H1 (cell line): ENCODE measurements around the gene SND1. TPM values are rescaled to one million over a fixed set of nuclear protein-coding genes. Genes with fewer than 3 reads are reported as not detected.

Experiments
- CTCF ChIA-PET: fragments of 300-600 bp; sonication (Branson Sonifier 250); formaldehyde crosslinking; loops from one replicate; lab custom pipeline; 2021; ENCODE audit not compliant: partially characterized antibody; lab: Charles Lee
- POLR2A ChIA-PET: fragments of 300-600 bp; sonication (Branson Sonifier 250); formaldehyde crosslinking; loops from one replicate; lab custom pipeline; 2021; ENCODE audit warnings: inconsistent platforms; ENCODE audit not compliant: partially characterized antibody; lab: Charles Lee
- DNase-seq, 2 experiments: peaks; one replicate each; pipeline versions ENCODE4 v3.0.0 to v3.0.0-alpha.2; 2010 to 2022; ENCODE audit warnings: low spot score in 2 of 2, low read depth in 1 of 2, mixed read lengths in 1 of 2
- FAIRE-seq: peaks from 2 replicates; lab custom pipeline; 2011; peaks lifted over from hg19 to GRCh38; lab: Jason Lieb, UNC
- H2AFZ ChIP-seq: 2 replicates; pipeline ENCODE4 v1.8.1; 2012; ENCODE audit warnings: low read length, inconsistent platforms
- H2AK5ac ChIP-seq: 2 replicates; pipeline ENCODE4 v1.6.1; 2013; ENCODE audit warnings: low read depth, low read length
- H2BK120ac ChIP-seq: replicated peaks from 2 replicates; pipeline ENCODE3; 2013; ENCODE audit warnings: low read depth, low read length, inconsistent platforms
- H2BK12ac ChIP-seq: 2 replicates; pipeline ENCODE4 v1.6.1; 2013; ENCODE audit warnings: low read depth, low read length
- H2BK15ac ChIP-seq: 2 replicates; pipeline ENCODE4 v1.6.1; 2013; ENCODE audit warnings: low read length
- H2BK20ac ChIP-seq: 2 replicates; pipeline ENCODE4 v1.6.1; 2013; ENCODE audit warnings: low read length
- H2BK5ac ChIP-seq: 2 replicates; pipeline ENCODE4 v1.6.1; 2013; ENCODE audit warnings: low read depth, low read length
- H3K14ac ChIP-seq: 2 replicates; pipeline ENCODE4 v1.6.1; 2013; ENCODE audit warnings: inconsistent platforms; ENCODE audit not compliant: insufficient read length
- H3K18ac ChIP-seq: 2 replicates; pipeline ENCODE4 v1.6.1; 2013; ENCODE audit warnings: low read length; ENCODE audit errors: extremely low read depth
- H3K23ac ChIP-seq: 2 replicates; pipeline ENCODE4 v1.6.1; 2013; ENCODE audit warnings: inconsistent platforms; ENCODE audit not compliant: insufficient read length
- H3K23me2 ChIP-seq: 2 replicates; pipeline ENCODE4 v1.6.1; 2013; ENCODE audit warnings: low read depth, low read length
- H3K27ac ChIP-seq: 2 replicates; pipeline ENCODE4 v1.6.1; 2011; ENCODE audit warnings: low read depth, low read length, inconsistent platforms
- H3K27me3 ChIP-seq, 4 experiments: replicated peaks in 1 of 4; 1 replicate in 1 of 4; 2 replicates in 3 of 4; pipeline versions ENCODE4 v1.6.1 to v1.8.1; 2011 to 2013; ENCODE audit warnings: low read length in 3 of 4, mild to moderate bottlenecking in 3 of 4, inconsistent platforms in 2 of 4, mixed read lengths in 2 of 4, moderate library complexity in 1 of 4; ENCODE audit not compliant: control insufficient read depth in 3 of 4, insufficient read depth in 3 of 4; ENCODE audit errors: extremely low read depth in 1 of 4
- H3K36me3 ChIP-seq, 4 experiments: 2 replicates each; pipeline versions ENCODE4 v1.6.1 to v1.8.1; 2011 to 2013; ENCODE audit warnings: mild to moderate bottlenecking in 4 of 4, low read length in 3 of 4, moderate library complexity in 2 of 4, control low read depth in 1 of 4, inconsistent platforms in 1 of 4; ENCODE audit not compliant: insufficient read depth in 4 of 4, control insufficient read depth in 2 of 4
- H3K4ac ChIP-seq: replicated peaks from 2 replicates; pipeline ENCODE3; 2013; ENCODE audit warnings: low read length, low read depth, mixed read lengths, inconsistent platforms; ENCODE audit not compliant: insufficient read length
- H3K4me1 ChIP-seq, 4 experiments: replicated peaks in 1 of 4; 1 replicate in 1 of 4; 2 replicates in 3 of 4; pipeline versions ENCODE4 v1.6.1 to v1.8.1; 2011 to 2013; ENCODE audit warnings: low read length in 3 of 4, inconsistent platforms in 2 of 4, mixed read lengths in 1 of 4; ENCODE audit not compliant: insufficient read depth in 4 of 4, control insufficient read depth in 3 of 4
- H3K4me2 ChIP-seq, 2 experiments: 2 replicates each; pipeline versions ENCODE4 v1.6.1 to v1.8.1; 2011 to 2013; ENCODE audit warnings: low read depth in 2 of 2, low read length in 2 of 2, control low read depth in 1 of 2, inconsistent platforms in 1 of 2, mild to moderate bottlenecking in 1 of 2; ENCODE audit not compliant: insufficient read depth in 1 of 2
- H3K4me3 ChIP-seq, 4 experiments: fragments of 200-600, 300-600 bp in 1 of 4; sonication (generic), shearing (Covaris generic), sonication (Bioruptor Twin) in 1 of 4; 2 replicates each; pipeline versions ENCODE4 v1.5.1 to v1.8.1; 2011 to 2016; ENCODE audit warnings: low read length in 4 of 4, low read depth in 3 of 4, control low read depth in 2 of 4, inconsistent platforms in 2 of 4, mild to moderate bottlenecking in 2 of 4, mixed read lengths in 1 of 4, moderate library complexity in 1 of 4; ENCODE audit not compliant: insufficient read depth in 2 of 4; ENCODE audit errors: extremely low read depth in 1 of 4
- H3K56ac ChIP-seq: replicated peaks from 2 replicates; pipeline ENCODE3; 2013; ENCODE audit warnings: low read depth, mild to moderate bottlenecking, mixed read lengths, low read length, inconsistent platforms; ENCODE audit not compliant: insufficient read length
- H3K79me1 ChIP-seq: 2 replicates; pipeline ENCODE4 v1.6.1; 2013; ENCODE audit warnings: low read depth, low read length, control low read depth
- H3K79me2 ChIP-seq, 2 experiments: 2 replicates each; pipeline versions ENCODE4 v1.6.1 to v1.8.1; 2012 to 2013; ENCODE audit warnings: low read length in 2 of 2, mild to moderate bottlenecking in 2 of 2, inconsistent platforms in 1 of 2; ENCODE audit not compliant: insufficient read depth in 2 of 2, control insufficient read depth in 1 of 2
- H3K9ac ChIP-seq, 4 experiments: replicated peaks in 1 of 4; 1 replicate in 1 of 4; 2 replicates in 3 of 4; pipeline versions ENCODE4 v1.6.1 to v1.8.1; 2011 to 2013; ENCODE audit warnings: low read depth in 3 of 4, low read length in 3 of 4, control low read depth in 2 of 4, mild to moderate bottlenecking in 2 of 4, moderate library complexity in 2 of 4, inconsistent platforms in 1 of 4; ENCODE audit errors: extremely low read depth in 1 of 4
- H3K9me3 ChIP-seq, 2 experiments: 2 replicates each; pipeline versions ENCODE4 v1.6.1 to v1.8.1; 2012 to 2013; ENCODE audit warnings: mild to moderate bottlenecking in 2 of 2, moderate library complexity in 2 of 2, control low read depth in 1 of 2, inconsistent platforms in 1 of 2, low read depth in 1 of 2, low read length in 1 of 2, mixed read lengths in 1 of 2; ENCODE audit not compliant: insufficient read depth in 2 of 2
- H4K20me1 ChIP-seq, 2 experiments: replicated peaks in 1 of 2; 2 replicates each; pipeline versions ENCODE3 to v1.8.1; 2011 to 2013; ENCODE audit warnings: inconsistent platforms in 2 of 2, low read length in 2 of 2, mild to moderate bottlenecking in 1 of 2; ENCODE audit not compliant: insufficient read depth in 2 of 2, control insufficient read depth in 1 of 2
- H4K5ac ChIP-seq: 2 replicates; pipeline ENCODE4 v1.6.1; 2013; ENCODE audit warnings: low read length, low read depth, mixed read lengths, inconsistent platforms; ENCODE audit not compliant: insufficient read length
- H4K8ac ChIP-seq: 2 replicates; pipeline ENCODE4 v1.8.0; 2013; ENCODE audit warnings: mild to moderate bottlenecking, moderate library complexity, low read length, inconsistent platforms; ENCODE audit not compliant: insufficient read depth; ENCODE audit errors: extremely low read depth
- H4K91ac ChIP-seq: replicated peaks from 2 replicates; pipeline ENCODE3; 2013; ENCODE audit warnings: low read length, mixed read lengths, inconsistent platforms; ENCODE audit not compliant: insufficient read length
- ATF2 ChIP-seq: IDR thresholded peaks from 2 replicates; pipeline ENCODE4 v1.6.1; 2012; ENCODE audit warnings: low read length, inconsistent platforms
- CEBPB ChIP-seq: IDR thresholded peaks from 2 replicates; pipeline ENCODE4 v1.6.1; 2012; ENCODE audit warnings: low read depth, low read length
- CTBP2 ChIP-seq: IDR thresholded peaks from 2 replicates; pipeline ENCODE4 v1.7.0; 2011; ENCODE audit warnings: borderline replicate concordance, mild to moderate bottlenecking, moderate library complexity, mixed read lengths, low read length; ENCODE audit not compliant: insufficient read depth, insufficient read length
- HDAC6 ChIP-seq: IDR thresholded peaks from one replicate; pipeline ENCODE4 v1.7.1; 2012; ENCODE audit warnings: low read depth, mild to moderate bottlenecking, inconsistent platforms, low read length, moderate library complexity
- SUZ12 ChIP-seq: fragments of 200-600 bp; sonication (generic); IDR thresholded peaks from 2 replicates; pipeline ENCODE4 v1.6.1; 2012; ENCODE audit warnings: mild to moderate bottlenecking, inconsistent platforms, low read length, moderate library complexity, mixed read lengths
- TBP ChIP-seq: IDR thresholded peaks from 2 replicates; pipeline ENCODE4 v1.6.1; 2011; ENCODE audit warnings: low read depth, low read length, improper control_type of control experiment
- WGBS, 2 experiments: shearing (Covaris generic) in 1 of 2; methylation state at CpG; one replicate each; pipeline versions ENCODE4 v1.1.6 to v1.1.7; 2013 to 2015; ENCODE audit warnings: low lambda C conversion rate in 2 of 2, mixed read lengths in 2 of 2, inconsistent platforms in 1 of 2, low coverage in 1 of 2, missing lambda C conversion rate in 1 of 2; ENCODE audit not compliant: insufficient replicate concordance in 2 of 2, insufficient coverage in 1 of 2, insufficient read length in 1 of 2; ENCODE audit errors: extremely low coverage in 1 of 2, missing lambda C conversion rate in 1 of 2; 5-methylcytosine and 5-hydroxymethylcytosine counted together
- polyA plus RNA-seq, 7 experiments: library from polyadenylated mRNA; depleted of rRNA in 3 of 7; stranded (reverse) in 5 of 7; unstranded in 2 of 7; fragments of >200 nt in 5 of 7; fragments of 200-250 nt in 2 of 7; gene quantifications; 1 replicate in 5 of 7; 2 replicates in 1 of 7; 4 replicates in 1 of 7; pipeline versions ENCODE4 v1.2.1 to v1.2.3, GENCODE V29; 2011 to 2013; ENCODE audit warnings: missing spikeins in 2 of 7, mixed read lengths in 2 of 7
- total RNA-seq: library from RNA; stranded (reverse); fragmentation: NEBNext Ultra II Directional; extraction: Animal tissue kit (Norgen Biotek cat#: 25700); gene quantifications from 2 replicates; pipeline ENCODE4 v1.2.1, GENCODE V29; 2021
- TF ChIP-seq, protein P1 (sequence below), 3 experiments: IDR thresholded peaks; 1 replicate in 2 of 3; 2 replicates in 1 of 3; pipeline versions ENCODE4 v1.5.1 to v1.6.1; 2011; ENCODE audit warnings: low read length in 3 of 3, mild to moderate bottlenecking in 3 of 3, inconsistent platforms in 2 of 3, low read depth in 1 of 3, moderate library complexity in 1 of 3; ENCODE audit not compliant: insufficient read depth in 1 of 3; ENCODE audit errors: control extremely low read depth in 1 of 3

The SND1 gene
- total and polyA plus RNA-seq, 2 of the 8 experiments (the other 6 are each of a cell fraction or from before 2014, with no cell fraction given), result 122 to 290 TPM

DNA sequence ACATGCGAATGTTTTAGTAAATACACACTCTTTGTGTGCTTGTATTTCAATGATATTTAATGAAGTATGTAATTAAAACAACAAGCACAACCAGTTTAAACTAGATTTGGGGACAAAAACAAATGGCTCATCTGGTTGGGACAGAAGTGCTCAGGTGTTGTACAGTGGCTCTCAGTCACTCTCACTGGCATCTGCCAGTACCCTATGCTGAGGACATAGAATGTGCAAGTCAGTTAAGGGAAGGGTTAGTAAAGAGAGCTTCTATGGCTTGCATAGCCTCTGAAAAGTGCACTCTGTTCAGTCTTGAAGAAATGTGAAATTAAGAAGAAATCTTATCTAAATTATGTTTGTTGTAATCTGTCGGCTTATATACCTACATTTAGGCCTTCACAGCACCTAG, 196.2 kb downstream of the SND1 start:
- H2AFZ ChIP-seq, result no peak overlapping the region
- no peak overlapping the region for H3K4ac ChIP-seq
- 90% methylated on average over 2 of the region's 2 CpGs; no CpG with 5 or more reads in 1 of the 2 experiments for WGBS, 2 experiments
- DNase-seq (no peak), FAIRE-seq (no peak)
- no peaks in the 10 kb centered on the region; the same call in 1 of the 2 replicates for H3K79me1 ChIP-seq
- no peak overlapping the region for H2BK120ac ChIP-seq
- H2BK12ac ChIP-seq, result no peak overlapping the region
- no peak overlapping the region; the same call in 1 of the 2 replicates for H2BK5ac ChIP-seq
- no peak overlapping the region for H3K27ac ChIP-seq
- peaks cover 0 to 5% of the 10 kb centered on the region in 2 experiments for H4K20me1 ChIP-seq
- peaks cover 0 to 14% (median 0%) of the 10 kb centered on the region in 4 experiments; a peak in 2 of 8 replicates for H3K36me3 ChIP-seq
- TF ChIP-seq CEBPB (no peak), HDAC6 (no peak), CTBP2 (no peak), ATF2 (no peak), TBP (no peak), SUZ12 (no peak)
- TF ChIP-seq, protein P1, sequence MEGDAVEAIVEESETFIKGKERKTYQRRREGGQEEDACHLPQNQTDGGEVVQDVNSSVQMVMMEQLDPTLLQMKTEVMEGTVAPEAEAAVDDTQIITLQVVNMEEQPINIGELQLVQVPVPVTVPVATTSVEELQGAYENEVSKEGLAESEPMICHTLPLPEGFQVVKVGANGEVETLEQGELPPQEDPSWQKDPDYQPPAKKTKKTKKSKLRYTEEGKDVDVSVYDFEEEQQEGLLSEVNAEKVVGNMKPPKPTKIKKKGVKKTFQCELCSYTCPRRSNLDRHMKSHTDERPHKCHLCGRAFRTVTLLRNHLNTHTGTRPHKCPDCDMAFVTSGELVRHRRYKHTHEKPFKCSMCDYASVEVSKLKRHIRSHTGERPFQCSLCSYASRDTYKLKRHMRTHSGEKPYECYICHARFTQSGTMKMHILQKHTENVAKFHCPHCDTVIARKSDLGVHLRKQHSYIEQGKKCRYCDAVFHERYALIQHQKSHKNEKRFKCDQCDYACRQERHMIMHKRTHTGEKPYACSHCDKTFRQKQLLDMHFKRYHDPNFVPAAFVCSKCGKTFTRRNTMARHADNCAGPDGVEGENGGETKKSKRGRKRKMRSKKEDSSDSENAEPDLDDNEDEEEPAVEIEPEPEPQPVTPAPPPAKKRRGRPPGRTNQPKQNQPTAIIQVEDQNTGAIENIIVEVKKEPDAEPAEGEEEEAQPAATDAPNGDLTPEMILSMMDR (IDR thresholded peaks at IDR 0.05; ENCODE audit: control extremely low read depth in 1 of 3, insufficient read depth in 1 of 3, low read depth in 1 of 3, low read length in 3 of 3), result no peak
- H3K4me3 ChIP-seq, result no peak overlapping the region
- H4K91ac ChIP-seq, result no peak overlapping the region
- 0 out of 4 replicates have a peak, but pooled peaks cover 0 to 2% of the 10 kb centered on the region in 2 experiments for H3K79me2 ChIP-seq
- H3K56ac ChIP-seq, result no peak overlapping the region
- H3K9ac ChIP-seq, result 0 out of 7 replicates have a peak overlapping the region, but pooled peaks of 1 of the 4 experiments have one; percentile 7
- ChIA-PET CTCF (interaction anchor here (1.6 kb wide), 1 partner anchor 56 kb away, joined by 8 read pairs; no protein-coding TSS in a partner anchor), POLR2A (no interaction called here)
- no peak overlapping the region for H3K23ac ChIP-seq
- no peak overlapping the region for H2AK5ac ChIP-seq
- H3K4me1 ChIP-seq, result peaks cover 0 to 8% (median 4%) of the 10 kb centered on the region in 4 experiments; a peak in 6 of 7 replicates
- H3K14ac ChIP-seq, result no peak overlapping the region
- H3K27me3 ChIP-seq, result no peaks in the 10 kb centered on the region
- H2BK15ac ChIP-seq, result no peak overlapping the region
- H3K23me2 ChIP-seq, result no peaks in the 10 kb centered on the region
- H4K5ac ChIP-seq, result no peak overlapping the region
- no peak overlapping the region for H2BK20ac ChIP-seq
- no peak overlapping the region for H4K8ac ChIP-seq
- H3K9me3 ChIP-seq, result no peaks in the 10 kb centered on the region
- no peak overlapping the region for H3K18ac ChIP-seq
- H3K4me2 ChIP-seq, result 0 out of 4 replicates have a peak overlapping the region, but pooled peaks of 1 of the 2 experiments have one; percentile 31
